GM12801 (cell line): Measurements from ENCODE around the gene TRIO.

ENCODE experiments used
- CTCF ChIP-seq: IDR thresholded peaks from one replicate; pipeline ENCODE4 v1.5.1; 2011; ENCODE audit warnings: control low read depth; ENCODE audit not compliant: insufficient read length; ENCODE audit errors: extremely low read depth

The TRIO gene

GRCh38 chr5:14240359-14240758, 97.2 kb downstream of the TRIO start:
- no peak for TF ChIP-seq CTCF

- no peak for TF ChIP-seq CTCF
Measured at GRCh38 chr5:14241141-14241540, 98.0 kb downstream of the TRIO start.

- no peak for TF ChIP-seq CTCF
Measured at GRCh38 chr5:14242447-14242846, 99.3 kb downstream of the TRIO start.

GRCh38 chr5:14242871-14243383, 99.8 kb downstream of the TRIO start:
- no peak for TF ChIP-seq CTCF

- no peak for TF ChIP-seq CTCF
Measured at GRCh38 chr5:14243766-14244165, 100.6 kb downstream of the TRIO start.

GRCh38 chr5:14244721-14245120, 101.6 kb downstream of the TRIO start:
- no peak for TF ChIP-seq CTCF

GRCh38 chr5:14245132-14245925, 102.2 kb downstream of the TRIO start:
- TF ChIP-seq CTCF, result no peak
